ENCODE measurements around the gene SCUBE1. TPM values are rescaled to one million over a fixed set of nuclear protein-coding genes. Genes with fewer than 3 reads are reported as not detected.

Gene SCUBE1
- total and polyA plus RNA-seq, 2 of the 8 experiments (the other 6 are each of a cell fraction or from before 2014, with no cell fraction given) = 2.3 to 4.9 TPM

DNA sequence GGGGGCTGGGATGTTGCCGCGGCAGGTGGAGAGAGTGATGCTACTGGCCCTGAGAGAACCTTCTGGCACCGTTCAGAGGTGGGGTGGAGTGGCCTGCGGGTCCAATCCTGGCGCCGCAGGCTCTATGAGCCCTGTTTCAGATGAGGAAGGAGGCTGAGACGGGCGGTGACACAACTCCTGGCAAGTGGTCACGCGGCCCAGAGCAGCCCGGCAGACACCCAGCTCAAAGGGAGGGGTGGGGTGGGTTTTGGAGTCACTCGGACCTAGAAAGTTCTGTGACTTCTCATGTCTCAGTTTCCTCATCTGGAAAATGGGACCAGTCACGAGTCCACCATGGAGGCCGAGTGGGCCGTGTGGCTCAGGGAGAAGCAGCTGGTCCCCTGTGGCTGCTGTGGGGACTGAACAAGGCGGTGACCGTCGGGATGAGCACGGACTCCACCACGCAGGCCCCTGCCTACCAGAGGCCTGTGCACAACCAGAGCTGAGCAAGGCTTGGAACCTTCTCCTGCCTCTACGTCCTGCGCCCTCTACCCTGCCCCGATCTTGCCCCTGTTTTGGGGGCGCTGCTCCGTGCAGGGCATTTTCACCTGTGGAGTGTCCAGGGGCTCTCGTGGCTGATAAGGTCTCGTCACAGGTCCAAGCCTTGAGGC lies 188.2 kb downstream of the SCUBE1 start:
- Histone ChIP-seq H3K9me3 (ENCODE audit: insufficient read depth in 2 of 2, low read depth in 1 of 2, low read length in 1 of 2) (no peaks in the 10 kb centered on the region), H2BK20ac (ENCODE audit: low read length) (no peak overlapping the region), H3K27me3 (replicated peaks in 1 of 4; ENCODE audit: control insufficient read depth in 3 of 4, extremely low read depth in 1 of 4, insufficient read depth in 3 of 4, low read length in 3 of 4) (peaks cover 1 to 21% (median 14%) of the 10 kb centered on the region in 4 experiments), H3K36me3 (ENCODE audit: control insufficient read depth in 2 of 4, insufficient read depth in 4 of 4, low read length in 3 of 4) (no peaks in the 10 kb centered on the region), H3K9ac (replicated peaks in 1 of 4; ENCODE audit: extremely low read depth in 1 of 4, low read depth in 3 of 4, low read length in 3 of 4) (no peak overlapping the region), H3K4me1 (replicated peaks in 1 of 4; ENCODE audit: control insufficient read depth in 3 of 4, insufficient read depth in 4 of 4, low read length in 3 of 4) (peaks cover 0 to 19% (median 16%) of the 10 kb centered on the region in 4 experiments; a peak in 6 of 7 replicates), H4K8ac (ENCODE audit: extremely low read depth, insufficient read depth, low read length) (no peak overlapping the region), H3K4me3 (ENCODE audit: extremely low read depth in 1 of 4, insufficient read depth in 2 of 4, low read depth in 3 of 4, low read length in 4 of 4) (no peak overlapping the region), H2BK120ac (replicated peaks; ENCODE audit: low read depth, low read length) (no peak overlapping the region), H3K14ac (ENCODE audit: insufficient read length) (no peak overlapping the region), H4K20me1 (replicated peaks in 1 of 2; ENCODE audit: control insufficient read depth in 1 of 2, insufficient read depth in 2 of 2, low read length in 2 of 2) (peaks cover 0 to 2% of the 10 kb centered on the region in 2 experiments), H3K79me2 (ENCODE audit: control insufficient read depth in 1 of 2, insufficient read depth in 2 of 2, low read length in 2 of 2) (no peaks in the 10 kb centered on the region), H4K91ac (replicated peaks; ENCODE audit: insufficient read length, low read length) (no peak overlapping the region), H3K23ac (ENCODE audit: insufficient read length) (no peak overlapping the region), H3K4ac (replicated peaks; ENCODE audit: insufficient read length, low read depth, low read length) (no peak overlapping the region), H2BK12ac (ENCODE audit: low read depth, low read length) (no peak overlapping the region), H2AFZ (ENCODE audit: low read length) (no peak overlapping the region), H3K27ac (ENCODE audit: low read depth, low read length) (no peak overlapping the region), H3K4me2 (ENCODE audit: insufficient read depth in 1 of 2, low read depth in 2 of 2, low read length in 2 of 2) (no peak overlapping the region), H2AK5ac (ENCODE audit: low read depth, low read length) (no peak overlapping the region), H2BK5ac (ENCODE audit: low read depth, low read length) (no peak overlapping the region), H3K23me2 (ENCODE audit: low read depth, low read length) (peaks cover 13% of the 10 kb centered on the region; the same call in 1 of the 2 replicates), H3K18ac (ENCODE audit: extremely low read depth, low read length) (no peak overlapping the region), H2BK15ac (ENCODE audit: low read length) (no peak overlapping the region), H4K5ac (ENCODE audit: insufficient read length, low read depth, low read length) (no peak overlapping the region), H3K79me1 (ENCODE audit: low read depth, low read length) (no peaks in the 10 kb centered on the region), H3K56ac (replicated peaks; ENCODE audit: insufficient read length, low read depth, low read length) (no peak overlapping the region)
- WGBS, 2 experiments (ENCODE audit: extremely low coverage in 1 of 2, insufficient coverage in 1 of 2, insufficient read length in 1 of 2, insufficient replicate concordance in 2 of 2, low coverage in 1 of 2, low lambda C conversion rate in 2 of 2, missing lambda C conversion rate in 1 of 2) = 89% methylated on average over 27 of the region's 27 CpGs; no CpG with 5 or more reads in 1 of the 2 experiments
- ChIA-PET POLR2A (ENCODE audit: partially characterized antibody) (interaction anchor here (1.3 to 1.7 kb wide), 3 partner anchors 8 to 14 kb away, joined by 3 to 4 read pairs (median 4); no protein-coding TSS in a partner anchor), CTCF (ENCODE audit: partially characterized antibody) (interaction anchor here (0.7 to 1.5 kb wide), 3 partner anchors 9 to 334 kb away, joined by 3 to 4 read pairs (median 3); no protein-coding TSS in a partner anchor)
- DNase-seq (ENCODE audit: low read depth in 1 of 2, low spot score in 2 of 2) (no peak), FAIRE-seq (no peak)
- no peak for TF ChIP-seq SRF (IDR thresholded peaks at IDR 0.05; ENCODE audit: low read depth, low read length)
- TF ChIP-seq, protein P1, sequence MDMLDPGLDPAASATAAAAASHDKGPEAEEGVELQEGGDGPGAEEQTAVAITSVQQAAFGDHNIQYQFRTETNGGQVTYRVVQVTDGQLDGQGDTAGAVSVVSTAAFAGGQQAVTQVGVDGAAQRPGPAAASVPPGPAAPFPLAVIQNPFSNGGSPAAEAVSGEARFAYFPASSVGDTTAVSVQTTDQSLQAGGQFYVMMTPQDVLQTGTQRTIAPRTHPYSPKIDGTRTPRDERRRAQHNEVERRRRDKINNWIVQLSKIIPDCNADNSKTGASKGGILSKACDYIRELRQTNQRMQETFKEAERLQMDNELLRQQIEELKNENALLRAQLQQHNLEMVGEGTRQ (IDR thresholded peaks at IDR 0.05; ENCODE audit: low read length) = no peak
- TF ChIP-seq RFX5 (IDR thresholded peaks at IDR 0.05; ENCODE audit: borderline replicate concordance, low read depth, low read length) = no peak
- no peak for TF ChIP-seq SAP30 (IDR thresholded peaks at IDR 0.05; ENCODE audit: insufficient read depth, insufficient replicate concordance, low read length)
- TF ChIP-seq CHD2 (IDR thresholded peaks at IDR 0.05; ENCODE audit: low read length) = no peak
- no peak for TF ChIP-seq HDAC2 (IDR thresholded peaks at IDR 0.05; ENCODE audit: borderline replicate concordance in 1 of 2, low read depth in 2 of 2, low read length in 2 of 2)
- TF ChIP-seq GTF2F1 (IDR thresholded peaks at IDR 0.05; ENCODE audit: borderline replicate concordance, low read depth, low read length) = no peak
- TF ChIP-seq, protein P2, sequence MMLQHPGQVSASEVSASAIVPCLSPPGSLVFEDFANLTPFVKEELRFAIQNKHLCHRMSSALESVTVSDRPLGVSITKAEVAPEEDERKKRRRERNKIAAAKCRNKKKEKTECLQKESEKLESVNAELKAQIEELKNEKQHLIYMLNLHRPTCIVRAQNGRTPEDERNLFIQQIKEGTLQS (IDR thresholded peaks at IDR 0.05; ENCODE audit: insufficient read depth, low read depth, low read length) = no peak
- TF ChIP-seq TAF1 (IDR thresholded peaks at IDR 0.05; ENCODE audit: low read depth, low read length) = no peak
